ENCODE data around the gene PHOSPHO1.
"Not testable (repeated sequence)": the region's sequence is repeated elsewhere in the genome, so short reads cannot be mapped to it uniquely, and the experiment has no call there.

Gene PHOSPHO1

GRCh38 chr17:49230636-49231562, at the start of gene PHOSPHO1:
TSS of gene PHOSPHO1 (minus strand) at chr17:49230787. CDS start at chr17:49226691, 4,096 bp downstream.
- peak; percentile 95 for DNase-seq (ENCODE audit: low read depth, low spot score)

- no peak for DNase-seq (ENCODE audit: low read depth, low spot score)
Observed at GRCh38 chr17:49280061-49280460, 49.5 kb upstream of the PHOSPHO1 start.

GRCh38 chr17:49279263-49280015, 48.9 kb upstream of the PHOSPHO1 start:
- DNase-seq (ENCODE audit: low read depth, low spot score), result not testable (repeated sequence)

GRCh38 chr17:49278076-49278475, 47.5 kb upstream of the PHOSPHO1 start:
- no peak for DNase-seq (ENCODE audit: low read depth, low spot score)

GRCh38 chr17:49277638-49278037, 47.1 kb upstream of the PHOSPHO1 start:
- no peak for DNase-seq (ENCODE audit: low read depth, low spot score)

GRCh38 chr17:49275981-49276380, 45.4 kb upstream of the PHOSPHO1 start:
- DNase-seq (ENCODE audit: low read depth, low spot score), result not testable (repeated sequence)

- DNase-seq (ENCODE audit: low read depth, low spot score), result no peak
Observed at GRCh38 chr17:49269356-49269755, 38.8 kb upstream of the PHOSPHO1 start.

- no peak for DNase-seq (ENCODE audit: low read depth, low spot score)
Observed at GRCh38 chr17:49267912-49268311, 37.3 kb upstream of the PHOSPHO1 start.

GRCh38 chr17:49266233-49266632, 35.6 kb upstream of the PHOSPHO1 start:
- no peak for DNase-seq (ENCODE audit: low read depth, low spot score)

- DNase-seq (ENCODE audit: low read depth, low spot score), result not testable (repeated sequence)
Observed at GRCh38 chr17:49261540-49261939, 31.0 kb upstream of the PHOSPHO1 start.

GRCh38 chr17:49260817-49261291, 30.3 kb upstream of the PHOSPHO1 start:
- no peak for DNase-seq (ENCODE audit: low read depth, low spot score)

- DNase-seq (ENCODE audit: low read depth, low spot score), result peak; percentile 84
Observed at GRCh38 chr17:49260011-49260816, 29.6 kb upstream of the PHOSPHO1 start.

GRCh38 chr17:49259663-49260010, 29.1 kb upstream of the PHOSPHO1 start:
- no peak for DNase-seq (ENCODE audit: low read depth, low spot score)

- no peak for DNase-seq (ENCODE audit: low read depth, low spot score)
Observed at GRCh38 chr17:49258394-49258793, 27.8 kb upstream of the PHOSPHO1 start.

GRCh38 chr17:49255125-49255524, 24.5 kb upstream of the PHOSPHO1 start:
- no peak for DNase-seq (ENCODE audit: low read depth, low spot score)

- no peak for DNase-seq (ENCODE audit: low read depth, low spot score)
Observed at GRCh38 chr17:49254066-49254465, 23.5 kb upstream of the PHOSPHO1 start.

- DNase-seq (ENCODE audit: low read depth, low spot score), result peak; percentile 43
Observed at GRCh38 chr17:49252148-49252695, 21.6 kb upstream of the PHOSPHO1 start.

GRCh38 chr17:49249890-49250522, 19.4 kb upstream of the PHOSPHO1 start:
- no peak for DNase-seq (ENCODE audit: low read depth, low spot score)

- DNase-seq (ENCODE audit: low read depth, low spot score), result no peak
Observed at GRCh38 chr17:49249292-49249794, 18.8 kb upstream of the PHOSPHO1 start.

- no peak for DNase-seq (ENCODE audit: low read depth, low spot score)
Observed at GRCh38 chr17:49247944-49248343, 17.4 kb upstream of the PHOSPHO1 start.

GRCh38 chr17:49244839-49245238, 14.3 kb upstream of the PHOSPHO1 start:
- DNase-seq (ENCODE audit: low read depth, low spot score), result no peak
